RWPE2 (cell line): Measurements from ENCODE around the gene PHF14.
A peak's percentile ranks its signal among the peaks of the same experiment; 100 is the strongest.

Source experiments
- ATAC-seq: fragments of 200-7000 bp; cut with Tn5 transposase; 3 replicates; pipeline ENCODE4 v1.9.1; 2021; ENCODE audit warnings: low read depth
- DNase-seq: peaks from one replicate; pipeline ENCODE4 v3.0.0-alpha.2; 2020; ENCODE audit warnings: low spot score
- H3K27ac ChIP-seq: fragments of 450-650 bp; 2 replicates; pipeline ENCODE4 v1.5.1; 2017; ENCODE audit warnings: mild to moderate bottlenecking; ENCODE audit not compliant: poor library complexity, severe bottlenecking
- H3K27me3 ChIP-seq: fragments of 250-450 bp; sonication (Bioruptor Pico); 2 replicates; pipeline ENCODE4 v1.5.1; 2021; ENCODE audit warnings: mild to moderate bottlenecking, moderate library complexity; ENCODE audit not compliant: insufficient read depth, poor library complexity, severe bottlenecking
- H3K36me3 ChIP-seq: fragments of 250-450 bp; sonication (Bioruptor Pico); 2 replicates; pipeline ENCODE4 v1.5.1; 2020; ENCODE audit warnings: low read depth, mild to moderate bottlenecking, moderate library complexity
- H3K4me1 ChIP-seq: fragments of 250-450 bp; sonication (Bioruptor Pico); 2 replicates; pipeline ENCODE4 v1.5.1; 2021; ENCODE audit warnings: mild to moderate bottlenecking, moderate library complexity; ENCODE audit not compliant: insufficient read depth, poor library complexity, severe bottlenecking
- H3K4me3 ChIP-seq: fragments of 250-450 bp; sonication (Bioruptor Pico); 2 replicates; pipeline ENCODE4 v1.5.1; 2021; ENCODE audit warnings: mild to moderate bottlenecking, moderate library complexity; ENCODE audit not compliant: severe bottlenecking
- H3K9me3 ChIP-seq: fragments of 250-450 bp; sonication (Bioruptor Pico); 2 replicates; pipeline ENCODE4 v1.5.1; 2021; ENCODE audit warnings: mild to moderate bottlenecking, moderate library complexity; ENCODE audit not compliant: severe bottlenecking
- TF ChIP-seq, protein P1 (sequence below): fragments of 450-650 bp; IDR thresholded peaks from one replicate; pipeline ENCODE4 v1.5.1; 2017; ENCODE audit warnings: mild to moderate bottlenecking, moderate library complexity; ENCODE audit not compliant: poor library complexity, severe bottlenecking

The PHF14 gene

GRCh38 chr7:11192506-11192905 is 218.8 kb downstream of the PHF14 start:
- Histone ChIP-seq H3K36me3 (no peaks in the 10 kb centered on the region), H3K9me3 (no peaks in the 10 kb centered on the region), H3K4me1 (no peaks in the 10 kb centered on the region), H3K4me3 (no peak overlapping the region), H3K27ac (no peak overlapping the region), H3K27me3 (no peaks in the 10 kb centered on the region)
- DNase-seq (no peak), ATAC-seq (no peak)
- TF ChIP-seq, protein P1, sequence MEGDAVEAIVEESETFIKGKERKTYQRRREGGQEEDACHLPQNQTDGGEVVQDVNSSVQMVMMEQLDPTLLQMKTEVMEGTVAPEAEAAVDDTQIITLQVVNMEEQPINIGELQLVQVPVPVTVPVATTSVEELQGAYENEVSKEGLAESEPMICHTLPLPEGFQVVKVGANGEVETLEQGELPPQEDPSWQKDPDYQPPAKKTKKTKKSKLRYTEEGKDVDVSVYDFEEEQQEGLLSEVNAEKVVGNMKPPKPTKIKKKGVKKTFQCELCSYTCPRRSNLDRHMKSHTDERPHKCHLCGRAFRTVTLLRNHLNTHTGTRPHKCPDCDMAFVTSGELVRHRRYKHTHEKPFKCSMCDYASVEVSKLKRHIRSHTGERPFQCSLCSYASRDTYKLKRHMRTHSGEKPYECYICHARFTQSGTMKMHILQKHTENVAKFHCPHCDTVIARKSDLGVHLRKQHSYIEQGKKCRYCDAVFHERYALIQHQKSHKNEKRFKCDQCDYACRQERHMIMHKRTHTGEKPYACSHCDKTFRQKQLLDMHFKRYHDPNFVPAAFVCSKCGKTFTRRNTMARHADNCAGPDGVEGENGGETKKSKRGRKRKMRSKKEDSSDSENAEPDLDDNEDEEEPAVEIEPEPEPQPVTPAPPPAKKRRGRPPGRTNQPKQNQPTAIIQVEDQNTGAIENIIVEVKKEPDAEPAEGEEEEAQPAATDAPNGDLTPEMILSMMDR = no peak

DNA sequence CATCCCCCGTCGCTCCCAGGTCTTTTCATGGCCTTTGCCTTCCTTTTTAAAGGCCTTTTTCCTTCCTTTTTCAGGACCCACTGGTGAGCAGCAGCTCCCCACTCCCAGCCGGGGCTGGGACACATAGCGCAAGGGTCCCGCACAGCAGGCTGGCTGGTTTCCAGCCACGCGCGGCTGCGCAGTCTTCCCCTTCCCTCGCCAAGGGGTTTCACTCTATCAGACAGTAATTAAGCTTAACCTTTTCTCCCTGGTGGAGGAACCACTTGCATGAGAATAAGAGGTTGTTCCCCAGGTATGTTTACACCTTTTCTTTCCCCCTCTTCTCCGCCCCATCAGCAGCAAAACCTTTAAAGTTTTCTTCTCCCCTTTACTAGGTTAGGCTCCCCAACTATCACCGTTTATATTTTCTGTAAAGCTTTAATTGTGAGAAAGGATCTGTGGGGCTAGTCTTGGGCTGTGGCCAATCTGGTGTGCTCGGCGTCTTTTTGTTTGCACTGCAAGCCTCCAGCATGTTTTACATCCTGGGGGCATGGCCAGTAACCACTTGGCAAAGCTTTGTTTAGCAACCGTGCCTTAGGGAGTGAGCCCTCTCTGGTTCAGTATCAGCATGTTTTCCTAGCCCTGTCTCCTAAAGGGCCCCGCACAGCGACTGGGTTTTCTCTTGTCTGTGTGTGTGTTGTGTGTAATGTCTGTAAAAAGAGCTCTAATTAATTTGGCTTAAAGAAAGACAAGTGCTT is 219.6 kb downstream of the PHF14 start:
- Histone ChIP-seq H3K4me1 (no peaks in the 10 kb centered on the region), H3K9me3 (no peaks in the 10 kb centered on the region), H3K36me3 (no peaks in the 10 kb centered on the region), H3K27ac (no peak overlapping the region), H3K4me3 (no peak overlapping the region), H3K27me3 (no peaks in the 10 kb centered on the region)
- ATAC-seq = peak; percentile 67
- TF ChIP-seq, protein P1 = no peak
- no peak for DNase-seq

GRCh38 chr7:11193888-11194287 is 220.2 kb downstream of the PHF14 start:
- TF ChIP-seq, protein P1 = no peak
- Histone ChIP-seq H3K27me3 (no peaks in the 10 kb centered on the region), H3K36me3 (no peaks in the 10 kb centered on the region), H3K4me3 (no peak overlapping the region), H3K4me1 (no peaks in the 10 kb centered on the region), H3K9me3 (no peaks in the 10 kb centered on the region), H3K27ac (no peak overlapping the region)
- ATAC-seq = no peak
- DNase-seq = no peak

GRCh38 chr7:11194492-11194891 is 220.8 kb downstream of the PHF14 start:
- H3K4me3 ChIP-seq = no peak overlapping the region
- TF ChIP-seq, protein P1 = no peak
- no peaks in the 10 kb centered on the region for H3K36me3 ChIP-seq
- no peak overlapping the region for H3K27ac ChIP-seq
- H3K9me3 ChIP-seq = no peaks in the 10 kb centered on the region
- ATAC-seq = no peak
- no peaks in the 10 kb centered on the region for H3K27me3 ChIP-seq
- no peak for DNase-seq
- no peaks in the 10 kb centered on the region for H3K4me1 ChIP-seq

- no peak for DNase-seq
- no peak overlapping the region for H3K4me3 ChIP-seq
- no peaks in the 10 kb centered on the region for H3K36me3 ChIP-seq
- no peaks in the 10 kb centered on the region for H3K9me3 ChIP-seq
- no peak for ATAC-seq
- TF ChIP-seq, protein P1 = no peak
- H3K27me3 ChIP-seq = no peaks in the 10 kb centered on the region
- H3K4me1 ChIP-seq = no peaks in the 10 kb centered on the region
- H3K27ac ChIP-seq = no peak overlapping the region
These were observed 221.8 kb downstream of the PHF14 start for GRCh38 chr7:11195502-11195901.
